ENCODE measurements around the gene UBQLN1. TPM values are rescaled to one million over a fixed set of nuclear protein-coding genes. Genes with fewer than 3 reads are reported as not detected.
"Not testable (repeated sequence)": the region's sequence is repeated elsewhere in the genome, so short reads cannot be mapped to it uniquely, and the experiment has no call there.

UBQLN1 gene
- total RNA-seq (2014; rRNA removed; shearing (Covaris generic)), result 171 and 179 TPM in 2 replicates

DNA sequence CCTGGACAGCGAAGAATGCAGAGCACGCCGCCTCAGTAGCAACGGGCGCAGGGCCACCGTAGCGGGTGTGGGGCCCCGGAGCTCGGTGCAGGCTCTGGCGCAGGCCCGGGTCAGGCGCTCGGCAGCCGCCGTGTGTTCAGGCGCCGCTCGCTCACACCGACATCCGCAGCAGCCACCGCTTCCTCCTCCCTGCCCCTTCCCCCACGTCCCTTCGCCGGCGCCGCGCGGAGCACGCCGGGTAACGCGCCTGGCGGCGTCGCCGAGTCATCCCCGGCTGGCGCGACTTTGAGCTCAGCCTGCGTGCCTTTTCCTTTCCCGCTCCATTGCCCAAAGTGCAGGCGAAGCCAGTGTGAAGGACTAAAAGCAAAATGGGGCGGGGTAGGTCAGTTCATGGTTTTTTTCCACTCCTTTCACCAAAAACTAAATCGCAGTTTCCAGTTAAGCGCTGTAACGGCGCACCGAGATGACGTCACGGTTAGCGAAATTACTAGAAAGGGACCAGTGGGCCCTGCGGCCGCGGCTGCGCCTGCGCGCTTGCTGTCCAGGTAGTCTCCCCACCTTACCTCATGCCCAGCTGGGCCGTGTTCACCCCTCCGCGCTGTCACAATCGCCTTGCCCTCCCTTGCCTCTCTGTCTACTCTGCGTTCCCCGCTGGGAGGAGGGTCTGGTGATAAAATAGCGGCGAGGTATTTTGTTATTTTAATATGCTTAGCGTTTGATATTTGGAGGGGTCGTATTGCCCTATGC lies at the start of gene UBQLN1:
TSS of gene UBQLN1 (minus strand) at position 191 of the 747 bp plus-strand sequence. CDS start 279 bp downstream, outside the sequence.
- DNase-seq, result peak; percentile 93 to 95
- no peaks in the 10 kb centered on the region for H3K9me3 ChIP-seq (replicated peaks)
- H3K27me3 ChIP-seq, result no peaks in the 10 kb centered on the region
- H3K36me3 ChIP-seq, result peaks cover 9% of the 10 kb centered on the region; the same call in 1 of the 2 replicates
- H3K4me1 ChIP-seq, result peaks cover 6% of the 10 kb centered on the region; the same call in 1 of the 2 replicates
- H3K27ac ChIP-seq, result peak within 1 kb of the TSS; percentile 99
- peak within 1 kb of the TSS; percentile 84 for H3K4me3 ChIP-seq

DNA sequence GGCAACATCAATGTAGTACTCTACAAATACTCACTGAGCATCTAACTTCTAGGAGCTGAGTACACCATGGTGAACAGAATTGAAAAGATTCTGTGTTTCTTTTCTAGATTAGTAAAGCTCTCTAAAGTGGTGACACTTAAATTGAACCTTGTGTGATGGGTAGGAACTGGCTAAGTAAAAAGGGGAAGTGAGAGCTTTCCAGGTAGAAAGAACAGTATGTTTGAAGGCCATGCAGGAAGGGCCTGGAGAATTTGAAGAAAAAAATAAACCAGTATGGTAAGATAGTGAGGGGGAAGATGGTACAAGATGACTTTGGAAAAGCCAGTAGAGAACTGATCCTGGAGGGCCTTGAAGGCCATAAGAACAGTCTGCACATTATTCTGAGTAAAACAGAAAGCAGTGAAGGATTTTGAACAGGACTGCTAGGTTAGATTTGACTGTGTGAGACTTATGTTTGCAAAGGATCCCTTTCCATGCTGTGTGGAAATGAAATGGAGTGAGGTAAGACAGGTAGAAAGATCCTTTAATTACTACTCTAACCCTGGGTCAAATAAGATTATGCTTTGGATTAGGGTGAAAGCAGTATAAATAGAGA lies 46.7 kb upstream of the UBQLN1 start:
- H3K27me3 ChIP-seq, result no peaks in the 10 kb centered on the region
- H3K4me1 ChIP-seq, result no peaks in the 10 kb centered on the region
- DNase-seq, result no peak
- H3K4me3 ChIP-seq, result no peak overlapping the region
- H3K36me3 ChIP-seq, result no peaks in the 10 kb centered on the region; the same call in 1 of the 2 replicates
- H3K27ac ChIP-seq, result no peak overlapping the region
- H3K9me3 ChIP-seq (replicated peaks), result no peaks in the 10 kb centered on the region

DNA sequence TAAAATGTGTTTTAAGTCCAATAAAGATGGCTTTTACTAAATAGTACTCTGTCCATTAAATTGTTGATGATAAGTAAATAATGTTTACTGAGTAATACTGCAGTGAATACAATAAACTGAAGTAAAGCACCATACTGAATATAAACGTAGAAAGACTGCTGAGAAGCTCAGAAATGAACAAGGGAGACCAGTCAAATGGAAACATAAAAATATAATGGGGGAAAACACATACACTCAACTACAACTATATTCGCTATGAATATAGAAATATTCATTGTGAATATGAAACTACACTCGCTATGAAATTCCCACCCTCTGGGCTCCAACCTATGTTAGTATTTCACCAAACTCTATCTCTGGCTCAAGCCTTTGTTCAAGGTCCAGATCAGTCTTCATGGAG lies 41.9 kb upstream of the UBQLN1 start:
- no peaks in the 10 kb centered on the region for H3K27me3 ChIP-seq
- no peak for DNase-seq

DNA sequence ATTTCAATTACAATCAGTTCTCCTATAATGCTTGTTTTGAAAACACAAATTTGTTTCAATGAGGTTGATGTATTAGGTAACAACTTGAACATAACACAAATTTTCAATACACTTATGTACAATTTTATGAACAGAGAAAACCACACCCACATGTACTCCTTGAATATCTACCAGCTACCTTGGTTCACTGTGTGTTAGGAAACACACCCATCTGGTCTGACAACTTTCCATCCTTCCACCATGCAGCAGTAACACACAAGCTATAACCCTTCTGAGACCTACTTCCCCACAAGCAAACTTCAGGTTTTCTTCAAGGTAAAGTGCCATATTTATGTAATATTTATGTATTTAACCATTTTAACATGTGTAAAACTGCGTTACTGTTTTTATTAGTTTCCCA lies 36.4 kb upstream of the UBQLN1 start:
- H3K4me3 ChIP-seq, result no peak overlapping the region
- no peaks in the 10 kb centered on the region for H3K4me1 ChIP-seq
- H3K27ac ChIP-seq, result no peak overlapping the region
- no peak for DNase-seq
- no peaks in the 10 kb centered on the region for H3K27me3 ChIP-seq
- peaks cover 3% of the 10 kb centered on the region; the same call in 1 of the 2 replicates for H3K36me3 ChIP-seq
- H3K9me3 ChIP-seq (replicated peaks), result no peaks in the 10 kb centered on the region

More for the DNA sequence above, 41.9 kb upstream of the UBQLN1 start:
- Histone ChIP-seq H3K4me1 (no peaks in the 10 kb centered on the region), H3K4me3 (no peak overlapping the region), H3K36me3 (peaks cover 3% of the 10 kb centered on the region), H3K9me3 (replicated peaks) (no peaks in the 10 kb centered on the region), H3K27ac (no peak overlapping the region)

DNA sequence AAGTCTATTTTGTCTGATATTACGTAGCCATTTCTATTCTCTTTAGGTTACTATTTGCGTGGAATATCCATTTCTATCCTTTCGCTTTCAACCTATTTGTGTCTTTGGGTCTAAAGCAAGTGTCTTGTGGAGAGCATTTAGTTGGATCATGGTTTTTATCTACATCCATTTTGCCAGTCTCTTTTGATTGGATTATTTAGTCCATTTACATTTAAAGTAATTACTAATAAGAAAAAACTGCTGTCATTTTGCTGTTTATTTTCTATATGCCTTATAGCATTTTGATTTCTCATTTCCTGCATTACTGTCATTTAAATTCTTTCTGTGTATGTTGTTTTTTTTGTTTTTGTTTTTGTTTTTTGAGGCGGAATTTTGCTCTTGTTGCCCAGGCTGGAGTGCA lies 26.0 kb upstream of the UBQLN1 start:
- no peak overlapping the region for H3K4me3 ChIP-seq
- no peaks in the 10 kb centered on the region for H3K36me3 ChIP-seq
- H3K4me1 ChIP-seq, result no peaks in the 10 kb centered on the region

DNA sequence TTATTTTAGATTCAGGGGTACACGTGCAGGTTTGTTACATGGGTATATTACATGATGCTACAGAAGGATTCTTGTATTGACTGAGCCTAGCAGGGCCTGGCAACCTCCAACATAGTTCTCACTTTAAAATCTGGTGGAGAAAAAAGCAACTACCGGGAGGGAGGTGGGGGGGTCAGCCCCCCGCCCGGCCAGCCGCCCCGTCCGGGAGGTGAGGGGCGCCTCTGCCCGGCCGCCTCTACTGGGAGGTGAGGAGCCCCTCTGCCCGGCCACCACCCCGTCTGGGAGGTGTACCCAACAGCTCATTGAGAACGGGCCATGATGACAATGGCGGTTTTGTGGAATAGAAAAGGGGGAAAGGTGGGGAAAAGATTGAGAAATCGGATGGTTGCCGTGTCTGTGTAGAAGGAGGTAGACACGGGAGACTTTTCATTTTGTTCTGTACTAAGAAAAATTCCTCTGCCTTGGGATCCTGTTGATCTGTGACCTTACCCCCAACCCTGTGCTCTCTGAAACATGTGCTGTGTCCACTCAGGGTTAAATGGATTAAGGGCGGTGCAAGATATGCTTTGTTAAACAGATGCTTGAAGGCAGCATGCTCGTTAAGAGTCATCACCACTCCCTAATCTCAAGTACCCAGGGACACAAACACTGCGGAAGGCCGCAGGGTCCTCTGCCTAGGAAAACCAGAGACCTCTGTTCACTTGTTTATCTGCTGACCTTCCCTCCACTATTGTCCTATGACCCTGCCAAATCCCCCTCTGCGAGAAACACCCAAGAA lies 21.0 kb upstream of the UBQLN1 start:
- not testable (repeated sequence) for H3K4me3 ChIP-seq; H3K27ac ChIP-seq; H3K9me3 ChIP-seq (replicated peaks); DNase-seq; H3K4me1 ChIP-seq; H3K36me3 ChIP-seq; H3K27me3 ChIP-seq

More for the DNA sequence above, 26.0 kb upstream of the UBQLN1 start:
- no peak for DNase-seq
- no peaks in the 10 kb centered on the region for H3K27me3 ChIP-seq
- no peaks in the 10 kb centered on the region for H3K9me3 ChIP-seq (replicated peaks)
- H3K27ac ChIP-seq, result no peak overlapping the region

DNA sequence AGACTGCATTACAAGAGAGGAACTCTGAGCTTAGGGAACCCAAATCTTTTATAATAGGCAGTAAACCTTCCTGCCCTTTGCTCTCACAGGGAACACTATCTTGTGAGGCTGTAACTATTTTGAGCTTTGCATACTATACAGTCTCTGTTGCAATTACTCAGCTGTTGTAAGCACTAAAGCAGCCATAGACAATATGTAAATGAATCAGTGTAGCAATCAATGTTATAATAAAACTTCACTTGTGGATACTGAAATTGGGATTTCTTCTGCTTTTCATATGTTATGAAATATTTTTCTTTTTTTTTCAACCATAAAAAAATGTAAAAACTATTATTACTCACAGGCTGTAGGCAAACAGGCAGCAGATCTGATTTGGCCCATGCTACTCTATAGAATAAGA lies 16.7 kb upstream of the UBQLN1 start:
- no peak overlapping the region for H3K4me3 ChIP-seq
- no peaks in the 10 kb centered on the region for H3K4me1 ChIP-seq
- no peaks in the 10 kb centered on the region for H3K36me3 ChIP-seq
- H3K27ac ChIP-seq, result no peak overlapping the region
- H3K27me3 ChIP-seq, result no peaks in the 10 kb centered on the region
- H3K9me3 ChIP-seq (replicated peaks), result no peaks in the 10 kb centered on the region
- no peak for DNase-seq

DNA sequence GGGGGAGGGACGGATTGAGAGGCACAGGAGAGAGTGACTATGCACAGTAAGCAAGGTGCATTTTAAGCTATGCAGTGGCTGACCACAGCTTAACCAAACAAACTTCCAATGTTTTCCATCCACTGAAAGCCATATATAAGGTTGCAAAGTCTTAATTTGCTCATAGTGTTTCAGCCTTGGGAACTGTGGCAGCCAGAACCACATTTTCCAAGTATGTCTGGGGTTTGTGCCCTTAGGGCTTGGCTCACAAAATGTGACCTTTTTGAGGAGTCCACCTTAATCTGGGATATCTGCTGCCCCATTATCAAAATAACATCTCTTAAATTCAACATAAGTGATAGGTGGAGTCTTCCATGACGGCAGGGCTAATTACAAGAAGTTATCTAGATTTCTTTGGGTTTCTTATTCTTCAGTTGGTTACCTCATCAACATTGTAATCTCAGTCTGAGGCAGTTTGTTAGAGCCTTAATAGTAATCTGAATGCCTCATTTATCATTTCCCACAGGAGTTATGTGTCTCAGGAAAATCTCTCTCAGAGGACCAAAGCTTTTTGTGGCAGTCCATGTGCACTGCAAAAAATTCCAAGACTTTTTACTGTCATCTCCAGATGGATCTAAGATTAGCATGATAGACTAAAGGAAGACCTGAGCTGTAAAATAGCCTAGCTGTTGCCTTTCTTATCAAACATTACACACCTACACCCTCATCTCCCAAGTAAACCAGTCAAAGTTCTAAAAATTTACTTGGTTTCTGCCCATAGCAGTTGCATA lies 15.2 kb upstream of the UBQLN1 start:
- peaks cover 5% of the 10 kb centered on the region; the same call in 1 of the 2 replicates for H3K27me3 ChIP-seq
- H3K9me3 ChIP-seq (replicated peaks), result no peaks in the 10 kb centered on the region
- H3K36me3 ChIP-seq, result no peaks in the 10 kb centered on the region
- no peaks in the 10 kb centered on the region for H3K4me1 ChIP-seq
- no peak for DNase-seq
- H3K4me3 ChIP-seq, result no peak overlapping the region
- H3K27ac ChIP-seq, result no peak overlapping the region

DNA sequence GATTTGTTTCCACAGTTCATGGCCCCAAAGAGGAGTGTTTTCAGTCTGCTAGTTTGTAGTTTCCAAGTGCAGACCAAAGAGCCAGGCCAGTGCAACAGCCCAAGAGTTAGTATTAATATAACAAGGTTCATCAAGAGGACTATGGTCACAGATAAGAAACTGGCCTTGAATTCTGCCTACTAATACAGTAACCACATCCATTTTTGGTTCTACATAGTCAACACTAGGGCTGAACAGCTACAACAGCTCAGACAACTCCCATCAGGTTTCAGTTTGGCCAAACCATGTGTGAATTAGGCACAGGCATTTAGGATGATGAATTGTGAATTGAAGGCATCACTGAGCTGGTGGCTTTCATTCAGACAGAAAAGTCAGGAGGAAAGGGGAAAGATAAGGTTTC lies 13.8 kb upstream of the UBQLN1 start:
- H3K4me3 ChIP-seq, result no peak overlapping the region
- H3K9me3 ChIP-seq (replicated peaks), result no peaks in the 10 kb centered on the region
- no peak for DNase-seq
- H3K4me1 ChIP-seq, result no peaks in the 10 kb centered on the region
- peaks cover 6% of the 10 kb centered on the region; the same call in 1 of the 2 replicates for H3K27me3 ChIP-seq
- H3K27ac ChIP-seq, result no peak overlapping the region
- H3K36me3 ChIP-seq, result no peaks in the 10 kb centered on the region

DNA sequence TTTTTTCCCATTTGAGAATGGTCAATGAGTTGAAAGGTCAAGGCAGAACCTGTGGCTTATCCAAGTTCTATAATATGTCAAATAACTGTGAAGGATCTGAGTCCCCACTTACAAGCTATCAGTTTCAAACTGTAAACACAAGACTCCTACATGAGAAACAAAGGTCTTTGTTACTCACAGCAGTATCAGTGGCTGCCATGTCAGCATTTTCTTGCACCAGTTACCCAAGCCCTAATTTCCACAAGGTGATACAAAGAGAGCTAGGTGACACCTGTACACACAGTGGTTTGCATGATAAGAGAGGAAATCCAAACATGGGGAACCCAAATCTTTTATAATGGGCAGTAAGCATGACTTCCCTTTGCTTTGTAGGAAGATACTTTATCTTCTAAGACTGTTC lies 8.0 kb upstream of the UBQLN1 start:
- Histone ChIP-seq H3K9me3 (replicated peaks) (0 out of 2 replicates have a peak, but pooled peaks cover 3% of the 10 kb centered on the region), H3K27me3 (peaks cover 6% of the 10 kb centered on the region; the same call in 1 of the 2 replicates), H3K4me3 (no peak overlapping the region), H3K27ac (no peak overlapping the region), H3K36me3 (no peaks in the 10 kb centered on the region), H3K4me1 (no peaks in the 10 kb centered on the region)
- DNase-seq, result no peak

DNA sequence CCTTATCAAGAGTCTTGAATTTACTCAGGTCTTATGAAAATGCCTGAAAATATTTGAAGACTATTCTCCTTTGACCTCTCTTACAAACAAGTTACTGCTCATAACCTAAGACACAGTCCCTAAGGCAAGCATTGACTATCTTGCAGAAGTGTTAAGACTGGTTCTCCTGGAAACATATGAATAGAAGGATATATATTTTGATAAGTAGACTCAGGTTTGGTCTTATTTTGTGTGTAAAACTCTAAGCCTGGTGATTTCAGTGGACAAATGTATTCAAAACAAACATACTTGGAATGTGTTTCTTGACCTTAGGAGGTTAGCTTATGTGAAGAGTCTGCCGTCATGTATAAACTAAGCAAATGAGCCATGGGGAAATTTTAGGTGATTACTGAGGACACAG lies 7.5 kb upstream of the UBQLN1 start:
- no peaks in the 10 kb centered on the region for H3K4me1 ChIP-seq
- DNase-seq, result no peak
- peaks cover 6% of the 10 kb centered on the region; the same call in 1 of the 2 replicates for H3K27me3 ChIP-seq

DNA sequence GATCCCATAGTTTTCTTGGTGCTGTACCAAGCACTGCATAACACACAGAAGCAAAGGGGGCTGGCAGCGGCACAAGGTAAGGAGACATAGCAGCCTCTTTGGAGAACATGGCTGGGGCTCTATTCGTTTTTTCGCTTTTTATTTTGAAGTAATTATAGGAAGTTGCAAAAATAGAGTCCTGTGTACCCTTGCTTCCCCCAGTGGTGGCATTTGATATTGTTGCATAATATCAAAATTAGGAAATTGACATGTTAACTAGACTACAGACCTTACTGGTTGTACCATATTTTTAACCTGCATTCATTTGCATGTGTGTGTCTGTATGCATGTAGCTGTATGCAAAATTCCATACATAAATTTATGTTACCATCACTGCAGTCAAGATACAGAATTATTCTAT lies 6.6 kb upstream of the UBQLN1 start:
- no peak overlapping the region for H3K27ac ChIP-seq
- no peak overlapping the region for H3K4me3 ChIP-seq
- peaks cover 6% of the 10 kb centered on the region; the same call in 1 of the 2 replicates for H3K27me3 ChIP-seq
- no peak for DNase-seq
- H3K36me3 ChIP-seq, result no peaks in the 10 kb centered on the region
- 0 out of 2 replicates have a peak, but pooled peaks cover 3% of the 10 kb centered on the region for H3K9me3 ChIP-seq (replicated peaks)
- no peaks in the 10 kb centered on the region for H3K4me1 ChIP-seq

More for the DNA sequence above, 7.5 kb upstream of the UBQLN1 start:
- H3K4me3 ChIP-seq, result no peak overlapping the region
- H3K36me3 ChIP-seq, result no peaks in the 10 kb centered on the region
- 0 out of 2 replicates have a peak, but pooled peaks cover 3% of the 10 kb centered on the region for H3K9me3 ChIP-seq (replicated peaks)
- H3K27ac ChIP-seq, result no peak overlapping the region

DNA sequence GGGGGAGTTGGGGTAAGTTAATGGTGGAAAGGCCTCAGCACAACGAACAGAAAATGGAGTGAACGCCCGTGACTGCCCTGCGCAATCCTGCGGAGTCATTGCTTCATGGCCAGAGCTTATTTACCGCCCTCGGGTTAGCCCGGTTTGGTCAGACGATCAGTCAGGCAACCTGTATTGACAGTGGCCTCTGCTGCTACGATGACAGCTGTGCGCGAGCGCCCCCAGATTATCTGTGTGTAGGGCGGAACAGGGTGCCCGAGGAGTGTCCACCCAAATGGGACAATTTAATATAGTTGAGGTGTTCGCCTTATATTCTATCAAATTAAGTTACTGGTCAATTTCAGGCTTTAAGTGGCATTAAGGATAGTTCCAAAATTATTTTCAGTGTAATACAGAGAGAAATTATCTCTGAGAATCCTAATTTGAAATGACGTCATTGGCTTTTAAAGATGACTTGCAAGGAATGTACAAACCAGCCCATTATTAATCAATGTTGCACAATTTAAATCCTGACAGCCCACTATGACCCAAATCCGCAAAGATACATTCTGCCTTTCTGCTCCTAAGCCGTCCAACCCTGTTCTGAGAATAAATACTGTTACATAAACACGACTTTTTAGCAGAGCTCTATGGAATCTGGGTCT lies 879 bp upstream of the UBQLN1 start:
- peak overlapping the region; percentile 84 for H3K4me3 ChIP-seq
- H3K27ac ChIP-seq, result peak overlapping the region; percentile 99
- peak; percentile 62 to 66 for DNase-seq
- H3K4me1 ChIP-seq, result peaks cover 6% of the 10 kb centered on the region; the same call in 1 of the 2 replicates
- no peaks in the 10 kb centered on the region for H3K9me3 ChIP-seq (replicated peaks)
- no peaks in the 10 kb centered on the region for H3K27me3 ChIP-seq
- H3K36me3 ChIP-seq, result peaks cover 9% of the 10 kb centered on the region; the same call in 1 of the 2 replicates

DNA sequence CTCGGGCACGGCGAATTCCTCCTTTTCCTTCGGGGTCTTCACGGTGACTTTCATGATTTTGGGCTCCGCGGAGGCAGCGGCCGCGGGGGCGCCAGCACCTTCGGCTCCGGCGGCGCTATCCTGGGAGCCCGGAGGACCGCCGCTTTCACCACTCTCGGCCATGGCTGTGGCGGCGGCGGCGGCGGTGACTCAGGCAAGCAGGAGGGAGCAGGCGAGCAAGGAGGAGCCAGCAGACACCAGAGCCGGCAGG lies 315 bp downstream of the UBQLN1 start:
- Histone ChIP-seq H3K4me1 (peaks cover 6% of the 10 kb centered on the region; the same call in 1 of the 2 replicates), H3K36me3 (peaks cover 9% of the 10 kb centered on the region; the same call in 1 of the 2 replicates), H3K9me3 (replicated peaks) (no peaks in the 10 kb centered on the region), H3K27me3 (no peaks in the 10 kb centered on the region), H3K27ac (peak overlapping the region; percentile 99), H3K4me3 (peak overlapping the region; percentile 84)
- peak in 1 of 2 experiments; percentile 84 for DNase-seq

Measured in SJCRH30 (cell line).